AG04449 (cell line): Measurements from ENCODE around the gene TCHP.

Source experiments
- CTCF ChIA-PET: fragments of 350-600 bp; formaldehyde crosslinking; extraction: SDS; loops from one replicate; lab custom pipeline; 2021; ENCODE audit warnings: antibody characterized with exemption; lab: Yijun Ruan, JAX
- POLR2A ChIA-PET: fragments of 400-600, 350-600 bp; formaldehyde crosslinking; extraction: SDS; loops from one replicate; lab custom pipeline; 2020; ENCODE audit warnings: antibody characterized with exemption, inconsistent platforms; lab: Yijun Ruan, JAX
- DNase-seq: peaks from one replicate; pipeline ENCODE4 v3.0.0-alpha.2; 2010; ENCODE audit warnings: low read depth, low spot score
- H3K4me3 ChIP-seq: 2 replicates; pipeline ENCODE4 v1.5.1; 2011; ENCODE audit warnings: low read depth, mild to moderate bottlenecking, control low read depth, low read length
- CTCF ChIP-seq: IDR thresholded peaks from one replicate; pipeline ENCODE4 v1.5.1; 2011; ENCODE audit warnings: mild to moderate bottlenecking, moderate library complexity, low read length, control low read depth, inconsistent platforms; ENCODE audit not compliant: insufficient read depth; ENCODE audit errors: missing control alignments

The TCHP gene

DNA sequence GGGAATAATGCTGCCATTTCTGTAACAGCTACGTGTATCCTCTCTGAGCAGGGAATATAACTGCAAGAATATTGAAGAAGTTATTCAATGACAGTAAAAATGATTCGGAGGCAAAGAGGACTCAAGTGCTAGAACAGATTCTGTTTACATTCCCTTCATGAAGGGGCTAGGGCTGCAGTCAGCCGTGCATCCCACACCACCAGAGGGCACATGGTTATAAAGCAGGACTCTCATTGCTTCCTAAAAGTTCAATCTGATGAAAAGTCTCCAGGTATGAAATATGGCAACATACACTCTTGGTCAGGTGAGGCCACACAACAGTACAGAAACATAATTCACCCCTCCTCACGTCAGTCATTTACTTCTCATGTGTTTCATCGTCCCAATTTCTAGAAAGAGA lies 34.0 kb downstream of the TCHP start:
- H3K4me3 ChIP-seq = no peak overlapping the region
- POLR2A ChIA-PET = no interaction called here
- peak; percentile 64 for TF ChIP-seq CTCF
- CTCF ChIA-PET = interaction anchor here (0.8 to 12.6 kb wide), 8 partner anchors 9 to 81 kb away, joined by 3 to 159 read pairs (median 3); no protein-coding TSS in a partner anchor
- DNase-seq = no peak

- POLR2A ChIA-PET = no interaction called here
- CTCF ChIA-PET = interaction anchor here (0.6 to 7.0 kb wide), 6 partner anchors 8 to 83 kb away, joined by 3 to 54 read pairs (median 3); no protein-coding TSS in a partner anchor
- no peak for DNase-seq
- TF ChIP-seq CTCF = no peak
- no peak overlapping the region for H3K4me3 ChIP-seq
These were observed 37.3 kb downstream of the TCHP start for GRCh38 chr12:109937371-109937770.

DNA sequence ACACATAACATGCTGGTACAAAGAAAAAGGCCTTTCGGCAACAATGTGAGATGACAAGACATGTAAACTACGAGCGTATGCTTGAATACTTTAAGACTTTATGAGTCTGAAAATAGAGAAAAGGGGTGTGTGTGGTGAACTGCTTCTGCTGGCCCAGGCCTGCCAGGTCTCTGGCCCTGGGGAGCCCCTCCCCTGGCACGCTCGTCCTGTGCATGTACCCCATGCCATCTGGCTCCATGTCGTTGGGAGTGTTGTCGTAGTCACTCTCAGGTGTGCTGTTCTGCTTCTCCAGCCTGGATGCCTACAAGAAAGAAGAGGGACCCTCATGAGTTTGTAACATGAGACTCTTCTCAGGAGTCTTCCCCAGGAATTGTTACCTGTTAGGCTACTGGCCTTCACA lies 38.9 kb downstream of the TCHP start:
- no peak overlapping the region for H3K4me3 ChIP-seq
- no peak for DNase-seq
- CTCF ChIA-PET = interaction anchor here (7.0 kb wide), 1 partner anchor 10 kb away, joined by 54 read pairs; no protein-coding TSS in a partner anchor
- no peak for TF ChIP-seq CTCF
- POLR2A ChIA-PET = no interaction called here

- ChIA-PET CTCF (interaction anchor here (7.0 kb wide), 1 partner anchor 10 kb away, joined by 54 read pairs; no protein-coding TSS in a partner anchor), POLR2A (no interaction called here)
- DNase-seq = no peak
- no peak for TF ChIP-seq CTCF
- H3K4me3 ChIP-seq = no peak overlapping the region
These were observed 39.4 kb downstream of the TCHP start for GRCh38 chr12:109939504-109939903.

DNA sequence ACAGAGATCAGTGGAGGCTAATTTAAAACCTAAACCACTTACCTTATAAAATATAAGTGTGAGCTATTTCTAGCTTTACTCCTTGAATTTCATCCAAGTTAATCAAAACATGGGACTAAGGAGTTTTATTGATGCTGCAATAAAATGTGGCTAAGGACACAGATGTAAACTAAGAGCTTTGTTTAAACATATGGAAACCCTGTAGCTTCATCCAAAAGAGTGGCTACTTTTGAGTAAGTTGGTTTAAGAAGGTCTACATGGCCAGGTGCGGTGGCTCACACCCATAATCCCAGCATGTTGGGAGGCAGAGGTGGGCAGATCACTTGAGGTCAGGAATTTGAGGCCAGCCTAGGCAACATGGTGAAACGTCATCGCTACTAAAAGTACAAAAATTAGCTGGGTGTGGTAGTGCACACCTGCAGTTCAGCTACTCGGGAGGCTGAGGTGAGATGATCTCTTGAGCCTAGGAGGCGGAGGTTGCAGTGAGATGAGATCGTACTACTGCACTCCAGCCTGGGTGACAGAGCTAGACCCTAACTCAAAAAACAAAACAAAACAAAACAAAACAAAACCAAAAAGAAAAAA lies 40.4 kb downstream of the TCHP start:
- DNase-seq = no peak
- CTCF ChIA-PET = interaction anchor here (0.6 to 7.0 kb wide), 4 partner anchors 11 to 95 kb away, joined by 3 to 54 read pairs (median 4); no protein-coding TSS in a partner anchor
- TF ChIP-seq CTCF = no peak
- no peak overlapping the region for H3K4me3 ChIP-seq
- POLR2A ChIA-PET = interaction anchor here (0.5 kb wide), 1 partner anchor 54 kb away, joined by 3 read pairs; no protein-coding TSS in a partner anchor

DNA sequence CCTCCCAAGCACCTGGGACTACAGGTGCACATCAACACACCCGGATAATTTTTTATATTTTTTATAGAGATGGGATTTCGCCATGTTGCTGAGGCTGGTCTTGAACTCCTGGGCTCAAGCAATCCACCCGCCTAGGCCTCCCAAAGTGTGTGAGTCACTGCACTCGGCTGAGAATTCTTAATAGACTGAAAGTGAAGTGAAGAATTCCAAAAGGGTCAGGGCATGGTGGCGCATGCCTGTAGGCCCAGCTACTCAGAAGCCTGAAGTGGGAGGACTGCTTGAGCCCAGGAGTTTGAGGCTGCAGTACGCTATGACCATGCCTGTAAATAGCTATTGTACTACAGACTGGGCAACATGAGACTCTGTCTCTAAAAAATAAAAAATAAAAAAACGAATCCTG lies 43.7 kb downstream of the TCHP start:
- ChIA-PET CTCF (interaction anchor here (1.4 kb wide), 1 partner anchor 10 kb away, joined by 6 read pairs; no protein-coding TSS in a partner anchor), POLR2A (no interaction called here)
- TF ChIP-seq CTCF = no peak
- H3K4me3 ChIP-seq = no peak overlapping the region
- DNase-seq = no peak
